HFFc6 (cell line): ENCODE results near the gene RBFOX1. TPM values are rescaled to one million over a fixed set of nuclear protein-coding genes. Genes with fewer than 3 reads are reported as not detected.

Experiments used
- DNase-seq: peaks from one replicate; pipeline ENCODE4 v3.0.0-alpha.2; 2018
- H3K27ac Mint-ChIP-seq: 2 replicates; pipeline ENCODE4 v1.8.0; 2020; ENCODE audit warnings: mild to moderate bottlenecking, mixed read lengths
- H3K27me3 Mint-ChIP-seq: 2 replicates; pipeline ENCODE4 v1.8.0; 2021; ENCODE audit warnings: mild to moderate bottlenecking, moderate library complexity, mixed read lengths; ENCODE audit not compliant: insufficient read depth
- H3K36me3 Mint-ChIP-seq: 2 replicates; pipeline ENCODE4 v1.8.0; 2021; ENCODE audit warnings: low read depth, mixed read lengths
- H3K4me1 Mint-ChIP-seq: 2 replicates; pipeline ENCODE4 v1.8.0; 2020; ENCODE audit warnings: low read depth, mixed read lengths
- H3K4me3 Mint-ChIP-seq: 2 replicates; pipeline ENCODE4 v1.8.0; 2020; ENCODE audit warnings: mild to moderate bottlenecking, moderate library complexity, mixed read lengths
- H3K9me3 Mint-ChIP-seq: 2 replicates; pipeline ENCODE4 v1.8.0; 2020; ENCODE audit warnings: mild to moderate bottlenecking, mixed read lengths
- CTCF ChIP-seq: fragments of 200-600 bp; sonication (generic); IDR thresholded peaks from 2 replicates; pipeline ENCODE4 v1.5.0; 2021; ENCODE audit warnings: antibody characterized with exemption, mild to moderate bottlenecking
- total RNA-seq, 6 experiments: library from RNA; stranded (reverse); fragmentation: NEBNext Ultra II Directional; extraction: Animal tissue kit (Norgen Biotek cat#: 25700); gene quantifications; 2 replicates in 1 of 6; 3 replicates in 5 of 6; pipeline ENCODE4 v1.2.3, GENCODE V29; 2021

RBFOX1 gene
- total RNA-seq, 6 experiments from 2014 or later = not detected

- peaks cover 23% of the 10 kb centered on the region for H3K9me3 Mint-ChIP-seq
- H3K27ac Mint-ChIP-seq = no peak overlapping the region
- H3K4me3 Mint-ChIP-seq = no peak overlapping the region
- H3K36me3 Mint-ChIP-seq = no peaks in the 10 kb centered on the region
- no peaks in the 10 kb centered on the region; the same call in 1 of the 2 replicates for H3K27me3 Mint-ChIP-seq
- no peak for DNase-seq
- no peak for TF ChIP-seq CTCF
- no peaks in the 10 kb centered on the region for H3K4me1 Mint-ChIP-seq
Measured at GRCh38 chr16:7566360-7566759, 233.7 kb downstream of the RBFOX1 start.

DNA sequence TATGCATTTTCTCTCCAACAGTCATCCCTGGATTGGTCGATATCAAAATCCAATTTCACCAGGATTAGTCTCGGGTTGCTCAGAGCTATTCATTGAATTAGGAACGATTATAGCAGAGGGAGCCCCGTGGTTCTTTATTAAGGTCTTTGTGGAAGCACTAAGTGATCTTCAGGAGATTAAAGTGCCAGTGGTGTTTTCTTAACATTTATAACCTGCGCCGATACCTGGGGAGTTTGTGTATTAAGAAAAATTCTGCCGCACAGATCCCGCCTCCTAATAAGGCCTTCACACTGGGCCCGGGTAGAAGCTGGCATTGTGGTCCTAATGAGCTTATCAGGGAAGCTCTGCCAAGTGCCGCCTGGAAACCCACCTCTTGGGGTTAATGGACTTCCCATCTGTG lies 238.7 kb downstream of the RBFOX1 start:
- peaks cover 31% of the 10 kb centered on the region for H3K9me3 Mint-ChIP-seq
- no peak for TF ChIP-seq CTCF
- H3K36me3 Mint-ChIP-seq = no peaks in the 10 kb centered on the region
- no peaks in the 10 kb centered on the region for H3K4me1 Mint-ChIP-seq
- H3K4me3 Mint-ChIP-seq = no peak overlapping the region
- H3K27ac Mint-ChIP-seq = no peak overlapping the region
- DNase-seq = no peak
- H3K27me3 Mint-ChIP-seq = no peaks in the 10 kb centered on the region; the same call in 1 of the 2 replicates

GRCh38 chr16:7577588-7577987 lies 244.9 kb downstream of the RBFOX1 start:
- TF ChIP-seq CTCF = no peak
- H3K27me3 Mint-ChIP-seq = no peaks in the 10 kb centered on the region; the same call in 1 of the 2 replicates
- H3K36me3 Mint-ChIP-seq = 0 out of 2 replicates have a peak, but pooled peaks cover 6% of the 10 kb centered on the region
- no peak overlapping the region for H3K27ac Mint-ChIP-seq
- H3K4me1 Mint-ChIP-seq = no peaks in the 10 kb centered on the region
- H3K4me3 Mint-ChIP-seq = no peak overlapping the region
- no peak for DNase-seq
- peaks cover 70% of the 10 kb centered on the region for H3K9me3 Mint-ChIP-seq

- peaks cover 68% of the 10 kb centered on the region for H3K9me3 Mint-ChIP-seq
- no peaks in the 10 kb centered on the region for H3K4me1 Mint-ChIP-seq
- no peak overlapping the region for H3K27ac Mint-ChIP-seq
- no peaks in the 10 kb centered on the region; the same call in 1 of the 2 replicates for H3K27me3 Mint-ChIP-seq
- H3K36me3 Mint-ChIP-seq = 0 out of 2 replicates have a peak, but pooled peaks cover 6% of the 10 kb centered on the region
- H3K4me3 Mint-ChIP-seq = no peak overlapping the region
- no peak for DNase-seq
- TF ChIP-seq CTCF = no peak
Measured at GRCh38 chr16:7579454-7579853, 246.8 kb downstream of the RBFOX1 start.

DNA sequence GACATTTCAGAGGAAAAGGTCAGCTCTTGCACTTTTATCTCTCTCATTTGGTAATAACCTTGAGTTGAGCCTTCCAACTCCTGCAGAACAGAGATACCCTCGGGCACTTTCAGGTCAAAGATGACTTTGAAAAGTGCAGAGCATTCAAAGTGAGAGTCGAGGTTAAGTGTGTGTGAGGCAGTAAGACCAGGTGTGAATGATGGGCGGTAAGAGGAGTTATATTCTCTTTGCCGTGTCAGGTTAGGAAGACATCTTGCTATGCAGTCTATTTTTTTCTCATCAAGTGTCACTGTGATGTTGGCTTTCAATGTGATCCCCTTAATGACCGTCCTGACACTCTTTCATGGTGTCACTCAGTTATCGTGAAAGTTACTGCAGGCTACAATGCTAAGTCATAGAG lies 248.5 kb downstream of the RBFOX1 start:
- no peak for DNase-seq

More for the DNA sequence above, 248.5 kb downstream of the RBFOX1 start:
- Mint-ChIP-seq H3K4me1 (no peaks in the 10 kb centered on the region), H3K4me3 (no peak overlapping the region), H3K36me3 (peaks cover 6% of the 10 kb centered on the region; the same call in 1 of the 2 replicates), H3K27ac (no peak overlapping the region), H3K9me3 (peaks cover 78% of the 10 kb centered on the region), H3K27me3 (no peaks in the 10 kb centered on the region; the same call in 1 of the 2 replicates)
- TF ChIP-seq CTCF = no peak
